ENCODE measurements around the gene KRTAP5-8. TPM values are rescaled to one million over a fixed set of nuclear protein-coding genes. Genes with fewer than 3 reads are reported as not detected.

The KRTAP5-8 gene
- total and polyA plus RNA-seq, 2 of the 4 experiments (the other 2 are of a cell fraction): 0.07 TPM; not detected in 1

DNA sequence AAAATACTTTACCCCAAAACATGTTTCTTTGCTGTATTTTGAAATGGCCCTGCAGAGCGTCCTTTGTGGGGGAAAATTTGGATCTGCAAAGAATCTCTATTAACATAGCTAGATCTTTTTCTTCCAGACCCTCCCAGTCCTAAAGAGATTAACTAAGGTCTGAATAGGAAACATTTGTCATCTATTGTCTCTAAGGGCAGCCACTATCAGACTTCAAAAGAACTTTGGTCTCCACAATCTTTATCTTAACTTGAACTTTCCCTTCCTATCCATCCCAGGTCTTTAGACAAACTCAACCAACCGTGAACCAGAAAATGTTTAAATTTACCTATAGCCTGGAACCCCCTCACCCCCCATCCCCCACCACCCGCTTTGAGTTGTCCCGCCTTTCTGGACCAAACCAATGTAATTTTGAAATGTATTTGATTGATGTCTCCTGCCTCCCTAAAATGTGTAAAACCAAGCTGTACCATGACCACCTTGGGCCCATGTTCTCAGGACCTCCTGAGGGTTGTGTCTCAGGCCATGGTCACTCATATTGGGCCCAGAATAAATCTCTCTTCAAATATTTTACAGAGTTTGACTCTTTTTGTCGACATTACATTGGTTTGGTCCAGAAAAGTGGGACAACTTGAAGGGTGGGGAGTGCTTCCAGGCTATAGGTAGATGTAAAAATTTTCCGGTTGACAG is 6.8 kb downstream of the KRTAP5-8 start:
- Histone ChIP-seq H3K14ac (replicated peaks; ENCODE audit: low read depth, low read length) (no peak overlapping the region), H3K9ac (ENCODE audit: low read depth, low read length) (no peak overlapping the region), H3K9me1 (ENCODE audit: insufficient read depth, low read length) (no peaks in the 10 kb centered on the region), H3K36me3 (ENCODE audit: control insufficient read depth, insufficient read depth, low read length) (no peaks in the 10 kb centered on the region), H3K27me3 (ENCODE audit: control insufficient read depth, insufficient read depth, low read length) (peaks cover 11% of the 10 kb centered on the region), H3K9me3 (ENCODE audit: control insufficient read depth, insufficient read depth, low read length) (no peaks in the 10 kb centered on the region), H3K18ac (ENCODE audit: low read depth, low read length) (no peak overlapping the region), H2BK15ac (ENCODE audit: low read depth, low read length) (no peak overlapping the region), H3K4me2 (ENCODE audit: low read depth, low read length) (no peak overlapping the region), H4K8ac (ENCODE audit: low read depth in 2 of 2, low read length in 2 of 2) (no peak overlapping the region), H2BK5ac (ENCODE audit: low read depth, low read length, poor library complexity, severe bottlenecking) (no peak overlapping the region), H3K4me1 (ENCODE audit: control insufficient read depth, insufficient read depth, low read length) (no peaks in the 10 kb centered on the region), H2AK9ac (replicated peaks; ENCODE audit: low read depth, low read length, poor library complexity) (no peak overlapping the region), H3K4me3 (ENCODE audit: insufficient read depth, low read depth, low read length) (no peak overlapping the region), H4K20me1 (ENCODE audit: insufficient read depth, low read length) (no peaks in the 10 kb centered on the region), H3K56ac (ENCODE audit: extremely low read depth, insufficient read depth, low read length) (no peak overlapping the region), H3K79me1 (ENCODE audit: low read depth in 1 of 2, low read length in 2 of 2) (no peaks in the 10 kb centered on the region), H2BK20ac (ENCODE audit: low read depth, low read length) (no peak overlapping the region), H4K91ac (ENCODE audit: insufficient read depth, low read depth, low read length) (no peak overlapping the region), H3K23ac (ENCODE audit: low read depth, low read length) (no peak overlapping the region), H2AK5ac (ENCODE audit: low read depth, low read length) (no peak overlapping the region), H4K5ac (ENCODE audit: low read depth, low read length) (no peak overlapping the region), H3K4ac (ENCODE audit: low read depth, low read length) (no peak overlapping the region), H2BK120ac (ENCODE audit: low read depth, low read length) (no peak overlapping the region), H2AFZ (replicated peaks; ENCODE audit: low read length, poor library complexity) (no peak overlapping the region), H3K27ac (ENCODE audit: insufficient read depth, low read length) (no peak overlapping the region)
- WGBS, 2 experiments (ENCODE audit: extremely low coverage in 2 of 2, insufficient read length in 1 of 2): 71% methylated on average over 1 of the region's 6 CpGs; no CpG with 5 or more reads in 1 of the 2 experiments
- BruUV-seq (replicated peaks): no TSS peak
- ChIA-PET CTCF (no interaction called here), POLR2A (ENCODE audit: unreplicated experiment) (no interaction called here)
- in situ Hi-C loops (cut with MboI; ENCODE audit: low sequenced_read_pairs) (no loop called here), intact Hi-C loops (cut with micrococcal nuclease) (no loop called here), dilution Hi-C loops (cut with HindIII; ENCODE audit: low sequenced_read_pairs, unreplicated experiment) (no loop called here)
- TF ChIP-seq POLR2A (IDR thresholded peaks at IDR 0.05; ENCODE audit: low read depth, low read length) (no peak), ELK1 (IDR thresholded peaks at IDR 0.05; ENCODE audit: borderline replicate concordance, low read depth, low read length) (no peak), RAD21 (IDR thresholded peaks at IDR 0.05; ENCODE audit: low read length) (no peak), USF2 (IDR thresholded peaks at IDR 0.05; ENCODE audit: low read depth, low read length) (no peak), RCOR1 (IDR thresholded peaks at IDR 0.05; ENCODE audit: insufficient replicate concordance, low read length) (no peak), FOS (IDR thresholded peaks at IDR 0.05; ENCODE audit: low read depth, low read length) (no peak), RFX5 (IDR thresholded peaks at IDR 0.05; ENCODE audit: low read depth, low read length) (no peak), SMC3 (IDR thresholded peaks at IDR 0.05; ENCODE audit: low read depth, low read length) (no peak), CHD1 (IDR thresholded peaks at IDR 0.05; ENCODE audit: low read depth, low read length) (no peak), MXI1 (IDR thresholded peaks at IDR 0.05; ENCODE audit: borderline replicate concordance, low read depth, low read length) (no peak), NFE2L2 (IDR thresholded peaks at IDR 0.05; ENCODE audit: low read depth, low read length) (no peak), MAZ (IDR thresholded peaks at IDR 0.05; ENCODE audit: borderline replicate concordance, low read depth, low read length) (no peak), MAFK (IDR thresholded peaks at IDR 0.05; ENCODE audit: low read depth, low read length) (no peak), CEBPB (IDR thresholded peaks at IDR 0.05; ENCODE audit: low read depth, low read length) (no peak), CTCF (conservative IDR thresholded peaks at IDR 0.05; ENCODE audit: low read depth, low read length) (no peak), BHLHE40 (IDR thresholded peaks at IDR 0.05; ENCODE audit: low read depth, low read length) (no peak)
- no peak for ATAC-seq (ENCODE audit: low read depth)
- no peak for DNase-seq
